HG02610 (cell line): ENCODE measurements around the gene CAMK2D.

Experiments
- ATAC-seq: cut with Tn5 transposase; IDR thresholded peaks from one replicate; pipeline ENCODE4 v1.9.1; 2021; ENCODE audit warnings: mild to moderate bottlenecking, moderate library complexity; ENCODE audit not compliant: unreplicated experiment

Gene CAMK2D

GRCh38 chr4:113614414-113614813, 147.1 kb downstream of the CAMK2D start:
- ATAC-seq: peak; percentile 32

DNA sequence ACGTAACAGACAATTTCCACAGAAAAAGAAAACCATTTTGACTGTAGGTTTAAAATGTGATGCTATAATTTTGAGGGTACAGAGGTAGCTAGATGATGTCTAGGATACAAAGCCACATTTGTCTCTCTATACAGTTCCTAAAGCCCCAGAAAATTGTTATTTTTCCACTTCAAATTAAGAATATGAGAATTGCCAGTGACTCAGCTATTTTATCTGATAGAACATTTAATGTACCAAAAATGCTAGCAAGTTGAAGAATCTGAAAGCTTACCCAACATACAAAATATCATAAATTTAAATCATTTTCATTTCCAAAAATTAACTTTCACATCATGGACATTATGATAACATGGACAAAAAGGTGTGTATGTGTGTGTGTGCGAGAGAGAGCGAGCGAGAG, 148.0 kb downstream of the CAMK2D start:
- ATAC-seq: no peak

GRCh38 chr4:113610537-113610936, 151.0 kb downstream of the CAMK2D start:
- no peak for ATAC-seq

- ATAC-seq: peak; percentile 93
Measured at GRCh38 chr4:113607998-113608397, 153.5 kb downstream of the CAMK2D start.

- ATAC-seq: no peak
Measured at GRCh38 chr4:113607147-113607720, 154.3 kb downstream of the CAMK2D start.

GRCh38 chr4:113604955-113605354, 156.6 kb downstream of the CAMK2D start:
- ATAC-seq: no peak

- no peak for ATAC-seq
Measured at GRCh38 chr4:113603911-113604310, 157.6 kb downstream of the CAMK2D start.

GRCh38 chr4:113602646-113603228, 158.8 kb downstream of the CAMK2D start:
- no peak for ATAC-seq

DNA sequence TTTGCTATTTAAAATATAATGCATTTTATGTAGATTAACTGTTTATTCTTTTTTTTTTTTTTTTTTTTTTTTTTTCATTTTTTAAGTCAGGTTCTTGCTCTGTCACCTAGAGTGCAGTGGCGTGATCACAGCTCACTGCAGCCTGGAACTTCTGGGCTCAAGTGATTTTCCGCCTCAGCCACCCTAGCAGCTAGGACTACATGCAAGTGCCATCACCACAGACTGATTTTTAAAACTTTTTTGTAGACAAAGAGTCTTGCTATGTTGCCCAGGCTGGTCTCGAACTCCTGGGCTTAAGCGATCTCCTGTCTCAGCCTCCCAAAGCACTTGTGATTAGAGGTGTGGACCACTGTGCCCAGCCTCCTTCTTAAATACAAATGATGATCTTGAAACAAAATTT, 159.9 kb downstream of the CAMK2D start:
- ATAC-seq: no peak

DNA sequence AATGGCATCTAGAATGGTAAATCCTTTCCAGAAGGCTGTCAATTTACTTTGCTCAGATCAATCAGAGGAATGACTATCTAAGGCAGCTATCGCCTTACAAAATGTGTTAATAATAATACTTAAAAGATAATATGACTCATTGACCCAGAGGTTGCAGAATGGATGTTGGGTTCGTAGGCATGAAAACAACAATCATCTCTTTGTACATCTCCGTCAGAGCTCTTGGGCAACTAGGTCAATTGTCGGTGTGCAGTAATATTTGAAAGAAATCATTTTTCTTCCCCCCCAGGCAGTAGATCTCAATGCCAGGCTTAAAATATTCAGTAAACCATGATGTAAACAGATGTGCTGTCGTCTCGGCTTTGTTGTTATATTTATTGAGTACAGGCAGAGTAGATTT, 165.1 kb downstream of the CAMK2D start:
- ATAC-seq: no peak

DNA sequence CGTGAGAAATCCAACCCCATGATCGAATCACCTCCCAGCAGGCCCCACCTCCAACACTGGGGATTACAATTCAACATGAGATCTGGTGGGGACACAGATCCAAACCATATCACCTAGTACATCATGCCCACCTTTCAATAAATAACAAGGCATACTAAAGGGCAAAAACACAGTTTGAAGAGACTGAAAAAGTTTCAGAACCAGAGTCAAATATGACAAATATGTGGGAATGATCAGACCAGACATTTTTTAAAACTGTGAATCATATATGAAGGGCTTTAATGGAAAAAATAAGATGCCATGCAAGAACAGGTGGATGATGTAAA, 167.3 kb downstream of the CAMK2D start:
- no peak for ATAC-seq

DNA sequence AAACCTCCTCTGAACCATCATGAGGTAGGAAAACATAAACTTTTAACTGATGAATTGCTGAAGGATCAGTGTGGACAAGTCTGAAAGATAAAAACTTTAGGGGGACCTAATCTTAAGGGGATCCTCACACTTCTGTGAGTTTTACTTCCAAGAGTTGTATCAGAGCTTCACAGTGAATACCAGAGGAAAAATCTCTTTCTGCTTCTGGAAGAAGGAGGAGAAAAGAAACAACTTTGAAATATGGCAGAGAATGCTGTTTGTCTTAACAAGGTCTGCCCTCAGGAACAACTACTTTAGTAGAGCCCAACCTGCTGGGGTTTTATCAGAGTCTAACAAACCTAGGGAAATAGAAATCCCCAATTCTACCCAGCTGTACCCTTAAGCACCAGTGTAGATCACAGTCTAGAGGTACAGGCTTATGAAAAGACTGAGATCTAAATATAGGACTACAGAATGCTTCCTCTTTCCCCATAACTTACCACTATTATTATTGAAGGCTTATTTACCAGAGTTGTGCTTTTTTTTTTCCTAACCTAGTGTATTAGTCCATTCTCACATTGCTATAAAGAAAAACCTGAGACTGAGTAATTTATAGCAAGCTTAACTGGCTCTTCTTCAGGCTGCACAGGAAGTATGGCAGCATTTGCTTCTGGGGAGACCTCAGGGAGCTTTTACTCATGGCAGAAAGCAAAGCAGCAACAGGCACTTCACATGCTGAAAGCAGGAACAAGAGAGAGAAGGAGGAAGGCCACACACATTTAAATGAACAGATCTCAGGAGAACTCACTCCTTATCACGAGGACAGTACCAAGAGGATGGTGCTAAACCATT, 167.9 kb downstream of the CAMK2D start:
- peak; percentile 51 for ATAC-seq

- ATAC-seq: no peak
Measured at GRCh38 chr4:113591982-113592381, 169.6 kb downstream of the CAMK2D start.

DNA sequence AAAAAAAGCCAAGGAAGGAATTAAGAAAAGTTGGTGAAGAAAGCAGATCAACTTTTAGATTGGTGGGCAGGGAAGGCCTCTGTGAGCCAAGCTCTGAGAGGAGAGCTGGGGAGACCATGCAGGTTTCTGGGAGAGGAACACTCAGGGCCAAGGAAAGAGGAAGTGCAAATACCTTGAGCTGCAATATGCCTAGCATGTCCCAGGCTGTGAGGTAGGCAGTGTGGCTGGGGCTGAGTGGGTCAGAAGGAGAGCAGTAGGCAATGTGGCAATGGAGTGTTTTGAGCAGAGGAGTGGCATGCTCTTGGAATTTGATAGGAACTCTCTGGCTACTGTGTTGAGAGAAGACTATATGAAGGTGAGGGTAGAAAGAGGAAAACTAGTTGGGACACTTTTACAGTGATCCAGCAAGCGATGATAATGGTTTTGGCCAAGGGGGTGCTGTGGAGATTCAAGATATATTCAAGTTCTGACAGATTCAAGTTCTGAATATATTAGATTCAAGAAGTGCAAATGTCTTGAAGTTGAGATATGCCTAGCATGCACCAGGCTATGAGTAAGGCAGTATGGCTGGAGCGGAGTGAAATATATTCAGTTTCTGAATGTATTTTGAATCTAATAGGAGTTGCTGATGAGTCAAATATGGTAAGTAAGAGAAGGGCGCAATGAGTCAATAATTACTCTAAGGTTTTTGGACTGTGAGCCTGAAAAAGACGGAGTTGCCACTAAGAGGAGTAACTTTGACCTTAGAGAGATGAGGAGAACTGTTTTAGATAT, 172.5 kb downstream of the CAMK2D start:
- peak; percentile 59 for ATAC-seq

DNA sequence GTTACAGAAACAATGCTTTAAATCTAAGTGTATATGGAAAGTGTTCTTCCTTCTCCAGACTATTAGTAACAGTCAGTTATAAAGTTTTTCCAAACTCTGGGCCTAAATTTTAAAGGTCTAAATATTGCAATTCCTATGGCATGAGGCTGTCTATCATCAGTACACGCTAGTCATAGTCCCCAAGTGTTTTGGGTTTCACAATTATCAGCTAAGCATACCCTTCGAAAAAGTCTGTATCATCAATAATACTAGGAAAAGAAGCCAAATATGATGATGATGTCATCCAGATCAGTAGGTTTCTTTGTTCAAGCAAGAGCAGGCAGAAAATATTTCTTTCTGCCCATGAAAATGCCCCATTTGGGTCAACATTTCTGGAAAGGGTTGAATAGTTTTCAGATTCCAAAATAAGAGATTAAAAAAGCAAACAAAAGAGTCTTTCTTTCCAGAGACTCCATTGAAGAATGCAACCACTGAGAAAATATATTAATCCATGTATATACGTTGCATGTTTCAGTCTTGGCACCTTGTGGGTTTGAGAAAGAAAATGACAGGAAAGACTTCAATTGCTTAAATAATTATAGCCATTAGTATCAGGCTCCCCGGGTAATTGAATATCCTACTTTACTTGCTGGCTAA, 173.8 kb downstream of the CAMK2D start:
- ATAC-seq: no peak

DNA sequence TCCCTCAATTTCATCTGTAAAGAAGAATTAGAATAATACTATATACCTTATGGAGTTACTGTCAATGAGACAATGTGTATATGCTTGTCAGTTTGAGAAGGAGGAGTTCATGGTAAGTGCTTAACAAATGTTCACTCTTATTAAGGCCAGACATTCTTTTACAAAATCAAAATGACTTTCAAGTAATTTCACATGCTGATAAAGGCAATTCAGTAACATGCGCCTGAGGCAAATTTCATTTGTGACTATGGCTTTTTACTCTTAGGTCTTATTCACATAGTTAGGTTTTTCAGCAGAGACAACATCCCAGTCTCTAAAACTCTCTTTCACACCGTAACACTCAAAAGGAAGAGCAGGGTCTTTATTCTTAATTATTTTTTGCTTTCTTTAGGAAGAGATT, 174.4 kb downstream of the CAMK2D start:
- ATAC-seq: no peak

DNA sequence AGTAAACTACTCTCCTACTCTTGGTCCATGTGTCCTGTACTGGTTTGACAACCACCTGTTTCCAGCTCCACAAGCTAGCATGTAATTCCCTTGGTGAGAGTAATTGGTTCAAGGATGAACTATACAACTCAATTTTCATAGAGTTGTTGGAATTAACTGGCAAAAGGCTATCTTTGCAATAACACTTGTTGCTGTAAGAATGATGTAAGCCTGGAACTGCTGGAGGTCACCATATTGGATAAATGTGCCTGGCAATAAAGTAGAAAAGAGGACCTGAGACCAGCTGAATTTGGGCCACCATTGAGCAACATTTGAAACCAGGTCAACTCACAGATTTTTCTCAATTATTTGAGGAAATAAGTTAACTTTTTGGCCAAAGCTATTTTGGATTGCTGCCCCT, 175.5 kb downstream of the CAMK2D start:
- no peak for ATAC-seq

GRCh38 chr4:113584407-113585150, 177.0 kb downstream of the CAMK2D start:
- ATAC-seq: no peak

GRCh38 chr4:113582737-113583136, 178.8 kb downstream of the CAMK2D start:
- ATAC-seq: no peak

DNA sequence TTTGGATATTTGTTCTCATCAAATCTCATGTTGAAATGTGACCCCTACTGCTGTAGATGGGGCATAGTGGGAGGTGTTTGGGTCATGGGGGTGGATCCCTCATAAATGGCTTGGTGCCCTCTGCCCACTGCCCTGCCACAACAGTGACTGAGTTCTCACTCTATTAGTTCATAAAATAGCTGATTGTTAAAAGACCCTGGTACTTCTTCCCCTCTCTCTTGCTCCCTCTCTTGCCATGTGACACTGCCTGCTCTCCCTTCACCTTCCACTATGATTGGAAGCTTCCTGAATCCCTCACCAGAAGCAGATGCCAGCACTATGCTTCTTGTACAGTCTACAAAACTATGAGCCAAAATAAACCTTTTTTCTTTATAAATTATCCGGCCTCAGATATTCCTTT, 182.2 kb downstream of the CAMK2D start:
- ATAC-seq: no peak
